Natural killer cell (primary cell): ENCODE data around the gene FZR1. TPM values are rescaled to one million over a fixed set of nuclear protein-coding genes. Genes with fewer than 3 reads are reported as not detected.
A peak's percentile ranks its signal among the peaks of the same experiment; 100 is the strongest.

Experiments
- ATAC-seq, 3 donors: fragments of 150-1000 bp in 2 of 3; fragments of 200-7000 bp in 1 of 3; cut with Tn5 transposase; 1 replicate in 1 of 3; 2 replicates in 2 of 3; pipeline ENCODE4 v1.10.0; 2021; ENCODE audit warnings: mild to moderate bottlenecking in 2 of 3, moderate library complexity in 2 of 3
- DNase-seq, 2 donors: peaks; one replicate each; pipeline versions ENCODE4 v3.0.0 to v3.0.0-alpha.2; 2013 to 2021; ENCODE audit warnings: mixed read lengths in 1 of 2
- H3K27ac ChIP-seq: one replicate; pipeline ENCODE4 v1.5.1; 2013; ENCODE audit warnings: mild to moderate bottlenecking, low read length
- H3K27me3 ChIP-seq: one replicate; pipeline ENCODE4 v1.6.1; 2013; ENCODE audit warnings: low read length; ENCODE audit not compliant: control insufficient read depth, insufficient read depth
- H3K36me3 ChIP-seq: one replicate; pipeline ENCODE4 v1.6.1; 2013; ENCODE audit warnings: low read length; ENCODE audit not compliant: control insufficient read depth, insufficient read depth
- H3K4me1 ChIP-seq: one replicate; pipeline ENCODE4 v1.6.1; 2013; ENCODE audit warnings: low read length; ENCODE audit not compliant: control insufficient read depth, insufficient read depth
- H3K4me3 ChIP-seq: one replicate; pipeline ENCODE4 v1.5.1; 2013; ENCODE audit warnings: low read length
- H3K9me3 ChIP-seq: one replicate; pipeline ENCODE4 v1.6.1; 2013; ENCODE audit warnings: low read length; ENCODE audit not compliant: control insufficient read depth, insufficient read depth
- H3K27ac Mint-ChIP-seq, 2 donors: one replicate each; pipeline ENCODE4 v1.8.0; 2022; ENCODE audit warnings: mild to moderate bottlenecking in 2 of 2, mixed read lengths in 2 of 2, moderate library complexity in 1 of 2
- H3K27me3 Mint-ChIP-seq, 2 donors: one replicate each; pipeline ENCODE4 v1.8.0; 2022; ENCODE audit warnings: low read depth in 2 of 2, mixed read lengths in 2 of 2
- H3K36me3 Mint-ChIP-seq: one replicate; pipeline ENCODE4 v1.8.0; 2022; ENCODE audit warnings: mixed read lengths
- H3K4me1 Mint-ChIP-seq, 2 donors: one replicate each; pipeline ENCODE4 v1.8.0; 2022; ENCODE audit warnings: mixed read lengths in 2 of 2
- H3K4me3 Mint-ChIP-seq: one replicate; pipeline ENCODE4 v1.8.0; 2022; ENCODE audit warnings: mild to moderate bottlenecking, moderate library complexity, mixed read lengths
- H3K9me3 Mint-ChIP-seq, 2 donors: one replicate each; pipeline ENCODE4 v1.8.0; 2022; ENCODE audit warnings: mixed read lengths in 2 of 2
- CTCF ChIP-seq: fragments of 200-600 bp; IDR thresholded peaks from one replicate; pipeline ENCODE4 v1.8.0; 2022; ENCODE audit warnings: antibody characterized with exemption
- WGBS: methylation state at CpG from one replicate; pipeline ENCODE4 v1.1.7; 2013; ENCODE audit warnings: missing lambda C conversion rate; ENCODE audit not compliant: insufficient coverage; 5-methylcytosine and 5-hydroxymethylcytosine counted together
- intact Hi-C: fragments of 100-400 bp; cut with micrococcal nuclease; formaldehyde crosslinking; loops from one replicate; pipeline ENCODE4 v1.14.2; 2022
- total RNA-seq, 4 donors: library from RNA; stranded (reverse); fragments of 120-200 nt in 1 of 4; gene quantifications; one replicate each; pipeline versions ENCODE4 v1.2.3 to v1.2.4, GENCODE V29; 2013 to 2022

Gene FZR1
- total RNA-seq, 3 donors from 2014 or later (not counting 1 experiment from before 2014, with no cell fraction given), result 89.1 to 98.3 (median 91.4) TPM

GRCh38 chr19:3573162-3573857, 67.2 kb downstream of the FZR1 start:
- Histone ChIP-seq H3K27me3 (no peaks in the 10 kb centered on the region), H3K9me3 (no peaks in the 10 kb centered on the region), H3K4me1 (peaks cover 26% of the 10 kb centered on the region), H3K27ac (peak overlapping the region; percentile 61), H3K4me3 (peak overlapping the region; percentile 84), H3K36me3 (no peaks in the 10 kb centered on the region)
- Mint-ChIP-seq H3K9me3 (no peaks in the 10 kb centered on the region), H3K4me1 (peaks cover 7 to 25% of the 10 kb centered on the region in 2 donors), H3K36me3 (no peaks in the 10 kb centered on the region), H3K4me3 (peak overlapping the region; percentile 87), H3K27me3 (no peaks in the 10 kb centered on the region), H3K27ac (peak overlapping the region in 1 of 2 donors; percentile 85)
- DNase-seq (no peak), ATAC-seq (peak in 2 of 3 donors; percentile 1 to 6)
- intact Hi-C loops, result loop anchor here (2.0 kb wide), 2 partner anchors 53 to 67 kb away; partner anchors contain the start of genes CACTIN and FZR1
- 1% methylated on average over 60 of the region's 60 CpGs for WGBS
- no peak for TF ChIP-seq CTCF

GRCh38 chr19:3573858-3574637, 67.9 kb downstream of the FZR1 start:
- H3K27ac Mint-ChIP-seq, result peak overlapping the region in 1 of 2 donors; percentile 85
- ATAC-seq, result peak; percentile 24 to 43 (median 30)
- no peaks in the 10 kb centered on the region for H3K9me3 ChIP-seq
- H3K27me3 ChIP-seq, result no peaks in the 10 kb centered on the region
- peaks cover 7 to 25% of the 10 kb centered on the region in 2 donors for H3K4me1 Mint-ChIP-seq
- peak overlapping the region; percentile 87 for H3K4me3 Mint-ChIP-seq
- WGBS, result 69% methylated on average over 55 of the region's 55 CpGs
- no peaks in the 10 kb centered on the region for H3K36me3 ChIP-seq
- H3K4me1 ChIP-seq, result peaks cover 26% of the 10 kb centered on the region
- no peaks in the 10 kb centered on the region for H3K27me3 Mint-ChIP-seq
- no peaks in the 10 kb centered on the region for H3K36me3 Mint-ChIP-seq
- H3K4me3 ChIP-seq, result peak overlapping the region; percentile 84
- H3K27ac ChIP-seq, result no peak overlapping the region
- intact Hi-C loops, result loop anchor here (2.0 kb wide), 2 partner anchors 53 to 67 kb away; partner anchors contain the start of genes CACTIN and FZR1
- peak; percentile 70 to 88 for DNase-seq
- H3K9me3 Mint-ChIP-seq, result no peaks in the 10 kb centered on the region
- TF ChIP-seq CTCF, result no peak

GRCh38 chr19:3575260-3575741, 69.2 kb downstream of the FZR1 start:
- Histone ChIP-seq H3K27ac (no peak overlapping the region), H3K4me3 (no peak overlapping the region), H3K4me1 (peaks cover 26% of the 10 kb centered on the region), H3K9me3 (no peaks in the 10 kb centered on the region), H3K27me3 (no peaks in the 10 kb centered on the region), H3K36me3 (no peaks in the 10 kb centered on the region)
- no peak for ATAC-seq
- peaks cover 7 to 25% of the 10 kb centered on the region in 2 donors for H3K4me1 Mint-ChIP-seq
- 97% methylated on average over 17 of the region's 19 CpGs for WGBS
- H3K27ac Mint-ChIP-seq, result no peak overlapping the region
- TF ChIP-seq CTCF, result no peak
- peak in 1 of 2 donors; percentile 46 for DNase-seq
- no peaks in the 10 kb centered on the region for H3K36me3 Mint-ChIP-seq
- peak overlapping the region; percentile 40 for H3K4me3 Mint-ChIP-seq
- no peaks in the 10 kb centered on the region for H3K27me3 Mint-ChIP-seq
- no peaks in the 10 kb centered on the region for H3K9me3 Mint-ChIP-seq
- intact Hi-C loops, result no loop called here
